Testis (tissue), 5 donors: Measurements from ENCODE around the gene BOD1L1. TPM values are rescaled to one million over a fixed set of nuclear protein-coding genes. Genes with fewer than 3 reads are reported as not detected.
A peak's percentile ranks its signal among the peaks of the same experiment; 100 is the strongest.

Source experiments
- DNase-seq: peaks from one replicate; pipeline ENCODE4 v3.0.0-alpha.2; 2019
- H3K27ac ChIP-seq, 2 donors: fragments of 200-600 bp; sonication (generic); one replicate each; pipeline ENCODE4 v1.5.1; 2019
- H3K27me3 ChIP-seq: fragments of 200-600 bp; sonication (generic); one replicate; pipeline ENCODE4 v1.5.1; 2019
- H3K36me3 ChIP-seq: fragments of 200-600 bp; sonication (generic); one replicate; pipeline ENCODE4 v1.5.1; 2017; ENCODE audit warnings: low read depth; ENCODE audit errors: missing control alignments
- H3K4me1 ChIP-seq: fragments of 200-600 bp; sonication (generic); one replicate; pipeline ENCODE4 v1.5.1; 2019
- H3K4me3 ChIP-seq, 2 donors: fragments of 200-600 bp; sonication (generic); one replicate each; pipeline ENCODE4 v1.5.1; 2017 to 2019
- H3K9me3 ChIP-seq: fragments of 200-600 bp; sonication (generic); one replicate; pipeline ENCODE4 v1.5.1; 2017
- CTCF ChIP-seq, 3 experiments: fragments of 450-650 bp in 2 of 3; fragments of 200-600 bp in 1 of 3; sonication (generic) in 1 of 3; IDR thresholded peaks; one replicate each; pipeline ENCODE4 v1.5.1; 2016 to 2019; ENCODE audit warnings: antibody characterized with exemption in 3 of 3, mild to moderate bottlenecking in 2 of 3, moderate library complexity in 1 of 3
- POLR2A ChIP-seq: fragments of 450-650 bp; IDR thresholded peaks from one replicate; pipeline ENCODE4 v1.6.1; 2017; ENCODE audit warnings: antibody characterized with exemption, mild to moderate bottlenecking, moderate library complexity
- WGBS, 2 donors: methylation state at CpG; one replicate each; pipeline ENCODE4 v1.1.5; 2018; 5-methylcytosine and 5-hydroxymethylcytosine counted together
- intact Hi-C: fragments of 100-400 bp; cut with DNase I; formaldehyde crosslinking; loops from one replicate; pipeline ENCODE4 v1.15.1; 2023; ENCODE audit warnings: low total_unique reads
- long read RNA-seq, 2 donors: transcript quantifications; one replicate each; lab custom pipeline, GENCODE V29; 2026
- polyA plus RNA-seq: library from polyadenylated mRNA; stranded (reverse); fragments of 350-450 nt; fragmentation: Illumina TruSeq; extraction: RNeasy Lipid Tissue Mini Kit (QIAGEN cat#74804); gene quantifications from one replicate; pipeline ENCODE4 v1.2.3, GENCODE V29; 2014; ENCODE audit warnings: low read depth, low replicate concordance; ENCODE audit not compliant: insufficient read depth
- total RNA-seq, 2 donors: library from RNA; depleted of rRNA; stranded (reverse); fragments of >200 nt; gene quantifications; one replicate each; pipeline ENCODE4 v1.2.3, GENCODE V29; 2016

BOD1L1 gene
- total RNA-seq = 100 to 1,000 TPM in 1 of 2 donors, 10 to 100 TPM in 1; 98.1 to 108 TPM
- 14.7 TPM for polyA plus RNA-seq
- long read RNA-seq, donor 1 = 0 reads
- long read RNA-seq, donor 2 = 0 reads

- Histone ChIP-seq H3K36me3 (no peaks in the 10 kb centered on the region), H3K9me3 (no peaks in the 10 kb centered on the region), H3K27me3 (no peaks in the 10 kb centered on the region), H3K27ac (peak within 1 kb of the TSS; percentile 87 to 92), H3K4me1 (peaks cover 28% of the 10 kb centered on the region), H3K4me3 (peak within 1 kb of the TSS; percentile 76 to 80)
- intact Hi-C loops = no loop called here
- DNase-seq = peak; percentile 94
- WGBS, 2 donors = 1% methylated on average over 21 to 51 of the region's 55 CpGs
- peak; percentile 16 for TF ChIP-seq POLR2A
- TF ChIP-seq CTCF (IDR thresholded peaks at IDR 0.05) = peak in 2 of 3 experiments; percentile 21 to 49
These were observed at the start of gene BOD1L1 for GRCh38 chr4:13627606-13628311. Gene BOD1L1, minus strand, starts transcription at chr4:13627725. Its CDS starts 138 bp downstream, at chr4:13627587.

GRCh38 chr4:13674971-13675370, 47.4 kb upstream of the BOD1L1 start:
- peaks cover 4% of the 10 kb centered on the region for H3K4me1 ChIP-seq
- no peaks in the 10 kb centered on the region for H3K9me3 ChIP-seq
- DNase-seq = no peak
- H3K27ac ChIP-seq = no peak overlapping the region
- no peak for TF ChIP-seq CTCF (IDR thresholded peaks at IDR 0.05)
- TF ChIP-seq POLR2A = no peak
- no peaks in the 10 kb centered on the region for H3K36me3 ChIP-seq
- H3K27me3 ChIP-seq = no peaks in the 10 kb centered on the region
- WGBS, 2 donors = 88 to 89% methylated on average over 1 of the region's 1 CpG
- no peak overlapping the region for H3K4me3 ChIP-seq
- intact Hi-C loops = no loop called here

GRCh38 chr4:13673167-13673566, 45.6 kb upstream of the BOD1L1 start:
- H3K36me3 ChIP-seq = no peaks in the 10 kb centered on the region
- peaks cover 10% of the 10 kb centered on the region for H3K4me1 ChIP-seq
- intact Hi-C loops = no loop called here
- TF ChIP-seq CTCF (IDR thresholded peaks at IDR 0.05) (no peak), POLR2A (no peak)
- H3K4me3 ChIP-seq = no peak overlapping the region
- no peaks in the 10 kb centered on the region for H3K9me3 ChIP-seq
- DNase-seq = peak; percentile 54
- no peaks in the 10 kb centered on the region for H3K27me3 ChIP-seq
- peak overlapping the region; percentile 59 to 68 for H3K27ac ChIP-seq

GRCh38 chr4:13670456-13671160, 43.1 kb upstream of the BOD1L1 start:
- intact Hi-C loops = no loop called here
- 81 to 82% methylated on average over 4 of the region's 4 CpGs for WGBS, 2 donors

More at GRCh38 chr4:13670456-13671160, 43.1 kb upstream of the BOD1L1 start:
- TF ChIP-seq CTCF (IDR thresholded peaks at IDR 0.05) (no peak), POLR2A (no peak)
- H3K4me1 ChIP-seq = peaks cover 21% of the 10 kb centered on the region
- no peaks in the 10 kb centered on the region for H3K27me3 ChIP-seq
- H3K27ac ChIP-seq = no peak overlapping the region
- no peak for DNase-seq
- no peaks in the 10 kb centered on the region for H3K36me3 ChIP-seq
- no peak overlapping the region for H3K4me3 ChIP-seq
- no peaks in the 10 kb centered on the region for H3K9me3 ChIP-seq
